Tibial nerve (tissue), 3 donors: ENCODE data around the gene CDH16.

ENCODE experiments used
- CTCF ChIP-seq, 5 experiments: fragments of 200-600 bp in 3 of 5; fragments of 450-650 bp in 2 of 5; sonication (generic) in 3 of 5; IDR thresholded peaks; one replicate each; pipeline ENCODE4 v1.5.1; 2016 to 2019; ENCODE audit warnings: antibody characterized with exemption in 5 of 5, mild to moderate bottlenecking in 3 of 5, moderate library complexity in 2 of 5
- POLR2A ChIP-seq, 2 donors: fragments of 450-650 bp; IDR thresholded peaks; one replicate each; pipeline ENCODE4 v1.6.1; 2017; ENCODE audit warnings: antibody characterized with exemption in 2 of 2, mild to moderate bottlenecking in 2 of 2, moderate library complexity in 2 of 2

GRCh38 chr16:66926961-66927436 lies 8.3 kb upstream of the CDH16 start:
- no peak for TF ChIP-seq CTCF (IDR thresholded peaks at IDR 0.05)
- no peak for TF ChIP-seq POLR2A (IDR thresholded peaks at IDR 0.05)
